Mucosa of gallbladder (tissue), 1 donor: Measurements from ENCODE around the gene ETFA. TPM values are rescaled to one million over a fixed set of nuclear protein-coding genes. Genes with fewer than 3 reads are reported as not detected.
"Not testable (repeated sequence)": the region's sequence is repeated elsewhere in the genome, so short reads cannot be mapped to it uniquely, and the experiment has no call there.

Experiments used
- DNase-seq: peaks from one replicate; pipeline ENCODE4 v3.0.0-alpha.2; 2020; ENCODE audit warnings: low spot score
- total RNA-seq: library from RNA; stranded (reverse); gene quantifications from one replicate; pipeline ENCODE4 v1.2.1, GENCODE V29; 2021
- donor health status: DM: no; HTN: no; CAD: no.

ETFA gene
- total RNA-seq, 1 donor from 2014 or later: 123 TPM

DNA sequence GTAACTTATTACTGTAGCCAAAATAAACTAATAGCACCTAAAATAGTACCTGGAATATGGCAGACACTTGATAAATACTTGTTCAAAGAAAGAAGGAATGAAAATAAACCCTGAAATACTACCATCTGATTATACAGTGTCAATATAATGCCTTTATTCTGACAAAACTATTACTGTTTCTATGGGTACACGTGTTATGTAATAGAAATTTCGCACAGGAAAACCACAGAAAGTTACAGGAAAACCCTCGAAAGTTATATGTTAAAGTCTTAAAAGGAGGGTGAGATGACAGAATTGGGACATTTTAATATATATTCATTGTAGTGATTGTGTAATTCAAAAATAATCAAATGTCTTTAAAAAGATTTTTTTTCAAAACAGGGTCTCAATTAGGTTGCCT, 28.8 kb downstream of the ETFA start:
- DNase-seq: no peak

DNA sequence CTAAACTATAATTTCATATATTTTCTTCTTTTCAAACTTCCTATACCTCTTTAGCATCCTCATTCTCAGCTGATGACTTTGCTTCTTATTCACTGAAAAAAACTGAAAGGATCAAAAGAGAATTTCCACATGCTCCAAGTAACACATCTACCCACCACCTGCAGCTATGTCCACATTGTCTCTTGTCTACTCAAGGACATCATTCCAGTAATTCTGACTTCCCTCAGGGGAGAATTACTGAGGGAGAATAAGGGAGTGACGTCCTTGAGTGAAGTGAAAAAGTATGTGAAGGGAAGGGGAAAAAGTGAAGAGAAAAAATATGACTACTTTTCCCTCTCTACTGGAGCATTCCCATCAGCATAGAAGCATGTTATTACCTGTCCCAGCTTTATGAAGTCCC, 32.6 kb downstream of the ETFA start:
- no peak for DNase-seq

DNA sequence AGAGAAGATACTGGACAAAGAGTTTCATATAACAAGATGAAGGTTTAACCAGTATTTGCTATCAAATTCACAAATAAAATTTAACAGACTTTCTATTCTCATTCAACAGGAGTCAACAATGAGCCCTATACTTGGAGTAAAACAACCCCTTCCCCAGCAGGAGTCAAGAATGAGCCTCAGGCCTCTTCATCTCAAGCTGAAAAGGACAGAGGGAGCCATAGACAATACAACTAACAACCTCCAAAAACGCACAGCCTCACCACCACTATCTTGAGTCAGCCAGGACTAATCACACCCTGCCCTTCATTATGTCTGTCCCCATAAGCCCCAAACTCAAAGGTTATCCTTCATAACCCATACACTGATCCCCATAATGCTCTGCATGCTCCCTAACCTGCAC, 36.4 kb downstream of the ETFA start:
- DNase-seq: no peak

DNA sequence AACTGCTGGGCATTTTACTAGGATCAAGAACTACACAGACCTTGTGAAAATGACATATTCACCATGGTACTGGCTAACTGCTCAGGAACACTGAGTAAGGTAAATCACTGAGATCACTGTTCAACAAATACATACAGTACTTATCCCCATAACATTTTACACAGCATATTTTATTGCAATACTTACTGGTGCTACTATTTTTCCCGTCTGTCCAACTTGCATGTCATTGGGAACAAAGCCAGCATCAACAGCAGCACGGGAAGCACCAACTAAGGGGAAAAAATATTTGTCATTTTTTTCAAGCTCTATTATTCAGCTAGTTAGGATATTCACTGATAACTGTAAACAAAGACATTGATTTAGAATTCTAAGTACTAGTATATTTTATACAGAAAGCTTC, 37.0 kb downstream of the ETFA start:
- no peak for DNase-seq

DNA sequence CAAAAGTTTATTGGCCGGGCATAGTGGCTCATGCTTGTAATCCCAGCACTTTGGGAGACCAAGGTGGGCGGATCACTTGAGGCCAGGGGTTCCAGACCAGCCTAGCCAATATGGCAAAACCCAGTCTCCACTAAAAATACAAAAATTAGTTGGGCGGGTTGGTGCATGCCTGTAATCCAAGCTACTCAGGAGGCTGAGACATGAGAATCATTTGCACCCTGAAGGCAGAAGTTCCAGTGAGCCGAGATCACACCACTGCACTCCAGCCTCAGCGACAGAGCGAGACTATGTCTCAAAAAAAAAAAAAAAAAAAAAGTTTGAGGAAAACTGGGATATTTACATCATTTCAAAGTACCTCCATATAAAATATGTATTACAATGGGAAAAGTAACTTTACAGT, 40.4 kb downstream of the ETFA start:
- no peak for DNase-seq

DNA sequence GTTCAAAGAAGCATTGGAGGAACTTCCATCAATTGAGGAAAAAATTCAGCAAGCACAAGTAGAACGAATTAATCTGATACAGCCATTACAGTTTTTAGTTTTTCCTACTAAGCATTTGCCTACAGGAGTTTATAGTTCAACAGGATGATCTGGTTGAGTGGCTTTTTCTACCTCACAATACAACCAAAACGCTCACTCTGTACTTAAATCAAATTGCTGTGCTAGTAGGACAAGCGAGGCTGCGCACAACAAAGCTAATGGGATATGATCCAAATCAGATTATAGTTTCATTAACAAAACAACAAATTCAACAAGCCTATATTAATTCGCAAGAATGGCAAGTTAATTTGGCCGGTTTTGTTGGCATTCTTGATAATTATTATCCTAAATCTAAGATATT, 44.2 kb downstream of the ETFA start:
- DNase-seq: no peak

DNA sequence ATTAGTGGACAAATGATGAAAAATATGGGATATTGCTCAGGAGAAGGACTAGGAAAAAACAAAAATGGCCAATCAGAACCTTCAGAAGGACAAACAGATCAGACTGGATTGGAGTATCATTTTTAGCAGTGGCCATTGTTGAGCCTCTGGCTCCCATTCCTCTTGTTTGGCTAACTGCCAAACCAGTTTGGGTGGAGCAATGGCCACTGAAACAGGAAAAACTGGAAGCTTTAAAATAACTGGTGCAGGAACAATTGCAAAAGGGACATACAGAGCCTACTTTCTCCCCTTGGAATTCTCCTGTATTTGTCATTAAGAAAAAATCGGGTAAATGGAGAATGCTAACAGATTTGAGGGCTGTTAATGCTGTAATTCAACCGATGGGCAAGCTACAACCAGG, 45.5 kb downstream of the ETFA start:
- not testable (repeated sequence) for DNase-seq

DNA sequence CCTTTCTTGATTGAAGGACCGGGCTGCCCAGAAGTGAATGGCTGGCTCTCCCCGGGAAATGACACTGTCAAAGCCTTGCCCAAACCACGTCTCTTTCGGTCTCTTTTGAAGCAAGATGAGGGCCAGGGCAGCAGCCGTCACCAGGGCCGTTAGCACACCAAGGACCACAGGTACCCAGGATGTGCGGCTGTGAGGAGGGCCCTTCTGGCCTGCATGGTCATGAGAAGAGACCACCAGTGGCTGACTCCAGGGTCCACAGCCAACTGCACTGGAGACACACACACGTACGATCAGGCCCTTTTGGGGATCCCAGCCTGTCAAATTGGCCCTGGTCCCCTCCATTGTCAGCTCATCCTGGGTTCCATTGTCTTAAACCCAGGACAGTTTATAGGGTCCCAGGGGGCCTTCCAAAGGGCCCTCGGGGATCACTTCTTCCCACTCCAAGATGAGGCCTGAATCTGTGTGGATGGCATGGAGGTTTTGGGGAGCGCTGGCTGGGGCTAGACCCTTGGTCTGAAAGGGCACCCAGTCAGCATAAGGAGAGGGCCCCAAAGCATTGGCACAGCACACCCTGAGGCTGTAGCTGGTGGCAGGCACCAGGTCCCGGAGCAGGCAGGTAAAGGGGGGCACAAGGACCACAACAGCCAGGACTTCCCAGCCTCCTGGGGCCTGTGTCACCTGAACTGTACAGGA, 50.9 kb downstream of the ETFA start:
- DNase-seq: no peak

DNA sequence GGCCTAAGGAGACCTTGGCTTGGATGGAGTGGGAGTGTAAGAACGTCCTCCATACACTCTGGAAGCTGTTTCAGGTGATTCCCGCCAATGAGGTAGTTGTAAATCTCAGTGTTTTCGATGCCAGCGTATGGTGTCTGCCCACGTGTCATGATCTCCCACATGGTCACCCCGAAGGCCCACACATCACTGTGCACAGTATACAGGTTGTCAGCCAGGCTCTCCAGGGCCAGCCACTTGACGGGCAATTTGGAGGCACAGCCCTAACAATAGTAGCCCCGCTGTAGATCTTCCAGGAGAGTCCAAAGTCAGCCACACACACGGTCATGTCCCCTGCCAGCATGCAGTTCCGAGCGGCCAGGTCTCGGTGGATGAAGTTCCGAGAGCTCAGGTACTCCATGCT, 51.9 kb downstream of the ETFA start:
- DNase-seq: no peak

DNA sequence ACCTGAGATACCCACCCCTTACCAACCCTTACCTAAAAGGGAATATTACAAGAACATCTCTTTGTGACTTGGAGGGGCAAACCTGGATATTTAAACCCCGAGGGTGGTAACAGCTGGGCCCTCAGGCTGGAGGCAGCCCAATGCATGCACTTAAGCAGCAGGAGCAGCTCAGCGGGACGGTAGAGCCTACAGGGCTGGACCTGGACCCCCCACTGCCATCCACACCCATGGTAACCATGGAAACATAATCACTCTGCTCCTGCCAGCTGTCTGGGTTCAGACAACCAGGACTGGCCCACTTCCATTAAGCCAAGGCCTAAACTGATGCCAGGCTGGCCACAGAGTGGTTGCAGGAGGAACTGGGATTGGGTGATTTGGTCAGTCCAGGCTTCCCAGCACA, 52.8 kb downstream of the ETFA start:
- no peak for DNase-seq

DNA sequence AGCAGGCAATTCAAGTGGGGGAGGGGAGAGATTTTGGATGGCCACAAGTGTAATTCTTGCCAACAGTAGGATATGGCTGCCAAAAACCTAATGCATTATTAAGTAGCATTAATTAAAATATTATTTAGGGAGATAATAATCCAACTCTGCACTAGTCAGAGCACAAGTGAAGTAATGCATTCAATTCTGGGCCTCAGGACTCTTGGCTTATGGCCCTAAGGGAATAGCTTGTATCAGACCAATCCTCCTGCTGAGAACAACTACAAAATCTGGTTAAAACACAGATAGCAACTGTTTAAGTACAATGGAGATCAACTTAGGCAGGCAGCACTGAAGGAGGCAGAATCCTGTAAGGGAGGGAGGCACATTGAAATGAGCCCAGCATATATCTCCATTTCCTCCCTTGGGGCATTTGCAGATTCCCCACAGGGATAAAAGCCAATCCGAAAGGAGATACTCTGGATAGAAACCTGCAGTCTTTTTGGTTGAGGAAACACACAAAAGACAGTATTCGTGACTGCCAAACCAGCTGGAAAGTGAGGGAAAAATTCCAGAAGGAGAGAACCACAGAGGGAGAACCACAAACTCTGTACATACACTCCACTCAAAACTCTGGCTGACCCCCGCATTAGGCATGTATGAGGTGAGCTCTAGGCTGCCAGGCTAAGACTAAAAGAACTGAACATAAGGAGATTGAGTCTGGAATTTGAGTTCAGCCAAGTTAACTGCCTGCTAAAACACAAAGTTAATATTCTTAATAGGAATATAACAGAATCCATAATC, 57.4 kb downstream of the ETFA start:
- no peak for DNase-seq

DNA sequence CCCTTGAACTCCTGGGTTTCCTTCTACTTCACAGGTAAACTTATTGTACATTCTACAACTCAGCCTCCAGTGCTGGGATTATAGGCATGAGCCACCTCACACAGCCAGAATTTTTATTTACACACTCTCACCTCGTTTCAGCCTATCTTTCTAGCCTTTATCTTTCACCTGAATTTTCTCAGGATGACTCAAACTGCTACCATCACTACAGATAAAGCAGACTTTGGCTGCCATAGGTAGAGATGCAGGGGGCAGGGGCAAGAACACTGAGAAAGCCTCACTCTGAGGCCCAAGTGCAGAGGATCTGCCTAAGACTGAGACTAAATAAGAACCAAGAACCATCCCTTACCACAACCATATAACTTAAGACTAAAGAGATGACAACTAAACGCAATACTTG, 59.0 kb downstream of the ETFA start:
- no peak for DNase-seq

DNA sequence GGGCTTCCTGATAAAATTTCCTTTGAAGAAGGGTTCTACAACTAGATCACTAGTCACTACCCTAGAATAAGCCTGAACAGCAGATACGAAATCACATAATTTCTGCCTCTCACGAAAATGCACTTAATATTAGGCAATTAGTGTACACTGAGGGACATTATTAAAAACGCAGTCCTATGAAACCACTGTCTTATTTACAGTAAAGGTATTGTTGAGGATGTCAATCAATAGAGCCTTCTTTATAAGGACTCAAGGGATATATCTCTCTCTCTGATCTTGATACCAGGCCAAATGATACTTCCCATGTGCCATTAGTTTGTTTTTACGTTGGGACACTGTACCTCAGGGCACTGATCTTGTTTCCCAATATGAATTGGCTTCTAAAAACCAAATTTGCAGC, 59.6 kb downstream of the ETFA start:
- DNase-seq: no peak

DNA sequence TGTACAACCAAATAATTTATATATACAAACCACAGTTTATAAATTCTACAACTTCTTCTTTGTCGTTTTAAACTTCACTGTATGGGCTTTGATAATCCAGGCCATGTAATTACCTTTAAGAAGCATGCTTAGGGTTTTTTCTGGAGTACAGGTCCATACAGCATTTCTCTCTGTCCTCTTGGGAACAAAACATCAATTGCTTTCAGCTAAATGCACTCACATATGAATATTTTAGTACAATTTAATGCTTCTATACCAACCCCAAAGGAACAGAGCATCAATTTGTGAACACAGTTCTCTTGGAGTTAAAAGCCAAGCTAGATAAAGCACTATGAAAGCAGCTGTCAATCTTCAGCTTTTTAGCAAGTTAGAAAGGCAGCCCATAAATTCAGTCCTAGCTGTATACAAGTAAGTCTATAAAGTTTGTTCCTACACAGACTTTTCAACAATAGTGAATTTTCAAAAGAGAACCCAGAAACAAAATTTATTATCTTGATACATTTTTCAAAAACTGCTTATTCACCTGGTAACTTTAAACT, 66.1 kb downstream of the ETFA start:
- DNase-seq: no peak

DNA sequence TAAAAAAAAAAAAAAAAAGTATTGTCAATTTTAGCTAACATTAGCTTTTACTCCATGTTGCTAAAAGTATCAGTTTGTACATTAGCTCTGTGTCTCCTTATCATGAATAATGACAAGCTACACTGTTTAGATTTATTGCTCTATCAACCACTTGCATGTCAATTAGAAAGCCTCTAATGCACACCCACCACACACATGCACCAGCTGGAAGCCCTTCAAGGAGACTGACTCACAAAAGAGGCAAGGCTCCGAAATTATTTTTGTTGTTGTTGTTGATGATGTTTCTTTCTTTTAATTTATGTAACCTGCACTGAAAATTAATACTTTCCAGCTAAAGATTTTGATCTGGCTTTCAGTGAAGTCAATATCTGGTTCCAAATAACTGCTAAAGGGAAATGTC, 71.5 kb downstream of the ETFA start:
- no peak for DNase-seq

DNA sequence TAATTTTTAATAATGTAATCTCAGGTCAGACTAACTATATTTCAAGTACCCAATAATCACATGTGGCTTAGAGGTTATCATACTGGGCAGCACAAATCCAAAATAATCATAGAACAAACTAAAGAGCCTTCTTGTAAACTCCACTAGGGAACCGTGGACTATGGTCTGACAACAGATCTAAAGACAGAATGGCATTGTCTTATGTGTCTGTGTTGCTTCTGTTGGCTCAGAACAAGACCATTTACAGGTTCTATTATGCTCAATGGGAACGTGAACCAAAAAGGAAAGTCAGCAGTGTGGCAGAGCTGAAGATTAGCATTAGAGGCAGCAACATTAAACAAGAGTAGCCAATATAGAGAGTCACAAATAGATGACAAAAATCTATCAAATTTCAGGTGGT, 74.9 kb downstream of the ETFA start:
- DNase-seq: no peak

DNA sequence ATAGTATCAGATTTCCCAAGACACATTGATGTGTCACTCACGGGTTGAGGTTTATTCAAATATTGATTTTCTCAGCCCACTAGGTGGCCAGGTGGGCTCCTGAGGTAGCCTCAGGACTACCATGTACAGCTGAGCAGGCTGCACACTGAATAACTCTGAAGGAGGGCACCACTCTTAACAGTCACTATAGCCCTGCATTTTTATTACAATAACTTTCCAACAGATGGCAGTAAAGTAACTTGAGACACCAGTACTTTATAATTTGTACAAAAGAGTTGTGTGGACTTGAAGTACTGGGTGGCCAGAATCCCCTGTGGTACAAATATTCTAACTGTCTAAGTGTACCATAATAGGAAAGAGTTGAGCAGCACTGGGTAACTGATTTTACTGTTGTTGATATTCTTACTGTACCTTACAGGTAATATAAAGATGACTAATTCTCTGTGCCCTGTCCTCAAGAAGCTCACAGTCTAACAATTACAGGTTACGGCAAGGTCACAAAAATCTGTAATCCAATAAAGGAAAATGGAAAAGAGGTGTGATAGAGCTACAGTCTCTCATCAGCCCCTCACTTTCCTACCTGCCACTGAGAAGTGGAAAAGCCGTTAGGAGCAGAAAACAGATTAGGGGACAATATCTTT, 76.0 kb downstream of the ETFA start:
- no peak for DNase-seq

DNA sequence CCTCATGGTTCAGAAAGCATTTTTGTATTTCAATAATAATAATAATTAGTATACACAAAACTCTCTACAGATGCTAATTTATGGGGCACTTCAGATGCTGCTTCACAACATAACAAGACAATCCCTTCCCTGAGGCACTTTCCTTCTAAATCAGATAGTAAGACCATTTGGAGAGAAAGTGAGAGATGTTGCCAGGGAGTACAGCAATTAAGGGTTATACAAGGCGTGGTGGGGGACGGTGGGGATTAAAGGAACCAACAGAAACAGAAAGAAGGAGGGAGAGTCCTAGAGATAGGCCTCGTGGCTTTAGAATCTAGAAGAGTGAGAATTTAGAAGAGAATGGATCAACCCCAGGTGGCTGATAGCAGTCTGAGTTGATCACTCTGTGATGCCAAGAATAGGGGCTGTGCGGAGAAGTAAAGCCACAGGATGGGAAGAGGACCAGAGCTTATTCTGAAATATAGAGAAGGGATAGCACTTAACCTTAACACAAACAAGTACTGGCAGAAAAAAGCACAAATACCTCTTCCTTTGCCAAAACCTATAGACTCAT, 76.9 kb downstream of the ETFA start:
- no peak for DNase-seq

DNA sequence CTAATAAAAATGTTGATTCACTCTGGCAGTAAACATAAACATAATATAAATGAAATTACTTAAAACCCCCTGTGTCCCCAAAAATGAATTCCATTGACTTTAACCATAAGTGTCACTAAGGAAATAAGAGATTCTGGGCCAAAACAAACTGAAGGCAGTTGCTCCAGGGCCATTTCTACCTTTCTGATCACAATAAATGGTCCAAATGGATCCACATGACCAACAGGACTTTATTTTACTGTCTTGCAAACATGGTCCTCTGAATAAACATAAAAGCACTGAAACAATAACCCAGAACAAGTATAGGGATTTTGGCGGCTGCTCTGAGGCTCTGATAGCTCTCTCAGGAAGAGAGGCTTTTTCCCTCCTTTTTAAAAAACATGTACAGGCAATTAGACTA, 77.3 kb downstream of the ETFA start:
- DNase-seq: no peak

DNA sequence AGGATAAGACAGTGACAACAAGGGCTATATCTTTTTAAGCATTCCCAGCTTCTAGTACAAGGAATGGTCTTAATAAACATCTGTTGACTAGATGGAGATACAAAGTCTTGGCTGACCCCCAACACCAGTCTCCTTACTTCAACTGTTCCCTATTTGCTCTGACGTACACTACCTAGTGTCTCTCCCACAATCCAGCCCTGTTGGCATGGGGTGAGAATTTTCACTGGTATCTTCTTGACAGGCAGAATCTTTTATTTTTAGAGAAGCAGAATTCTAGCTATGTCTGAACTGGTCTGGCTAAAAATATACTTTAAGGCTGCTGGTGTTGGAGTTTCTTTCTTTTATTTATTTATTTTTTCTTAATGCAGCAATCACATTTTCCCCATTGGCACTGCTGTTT, 82.0 kb downstream of the ETFA start:
- no peak for DNase-seq

DNA sequence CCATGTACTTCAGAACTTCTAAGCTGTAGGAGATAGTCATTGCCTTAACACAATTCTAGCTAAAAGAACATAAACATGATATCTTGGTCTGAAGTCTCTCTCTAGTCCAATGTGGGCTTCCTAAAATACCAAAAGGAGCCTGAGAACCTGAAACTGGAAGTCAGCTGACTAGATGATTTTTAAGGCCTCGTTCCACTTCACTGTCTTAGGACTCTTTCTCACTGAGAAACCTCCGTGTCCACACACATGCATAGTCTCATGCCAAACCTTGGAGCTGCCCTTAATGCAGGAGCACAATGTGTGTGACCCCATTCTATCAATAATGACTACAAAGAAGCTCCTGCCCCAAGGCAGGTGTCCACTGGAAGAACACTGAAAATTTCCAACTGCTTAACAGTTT, 87.7 kb downstream of the ETFA start:
- DNase-seq: no peak

DNA sequence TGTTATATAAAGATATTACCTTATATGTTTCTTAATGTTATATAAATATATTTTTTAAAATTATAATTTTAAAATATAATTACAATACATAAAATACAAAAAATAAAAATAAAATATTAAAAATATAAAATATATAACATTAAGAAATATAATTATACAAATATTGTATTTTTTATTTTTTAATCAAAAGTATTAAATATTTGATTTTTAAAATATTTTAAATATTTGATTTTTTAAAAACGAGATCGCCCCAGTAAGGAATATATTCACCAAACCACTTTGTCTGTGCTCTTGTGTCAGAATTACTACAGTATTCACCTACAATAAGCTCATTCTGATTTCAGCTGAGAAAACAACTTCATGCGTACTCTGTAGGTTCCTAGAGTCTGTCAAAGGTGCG, 89.1 kb downstream of the ETFA start:
- DNase-seq: no peak
